HG03520 (cell line): ENCODE results near the gene EPB41L4B.

Source experiments
- ATAC-seq: cut with Tn5 transposase; IDR thresholded peaks from one replicate; pipeline ENCODE4 v1.9.1; 2021; ENCODE audit warnings: mild to moderate bottlenecking, moderate library complexity; ENCODE audit not compliant: unreplicated experiment

The EPB41L4B gene

GRCh38 chr9:109166771-109167601, 153.9 kb downstream of the EPB41L4B start, which contains the start of gene FRRS1L:
TSS of gene FRRS1L (minus strand) at chr9:109167249. CDS start at chr9:109167138, 111 bp downstream.
- no peak for ATAC-seq

DNA sequence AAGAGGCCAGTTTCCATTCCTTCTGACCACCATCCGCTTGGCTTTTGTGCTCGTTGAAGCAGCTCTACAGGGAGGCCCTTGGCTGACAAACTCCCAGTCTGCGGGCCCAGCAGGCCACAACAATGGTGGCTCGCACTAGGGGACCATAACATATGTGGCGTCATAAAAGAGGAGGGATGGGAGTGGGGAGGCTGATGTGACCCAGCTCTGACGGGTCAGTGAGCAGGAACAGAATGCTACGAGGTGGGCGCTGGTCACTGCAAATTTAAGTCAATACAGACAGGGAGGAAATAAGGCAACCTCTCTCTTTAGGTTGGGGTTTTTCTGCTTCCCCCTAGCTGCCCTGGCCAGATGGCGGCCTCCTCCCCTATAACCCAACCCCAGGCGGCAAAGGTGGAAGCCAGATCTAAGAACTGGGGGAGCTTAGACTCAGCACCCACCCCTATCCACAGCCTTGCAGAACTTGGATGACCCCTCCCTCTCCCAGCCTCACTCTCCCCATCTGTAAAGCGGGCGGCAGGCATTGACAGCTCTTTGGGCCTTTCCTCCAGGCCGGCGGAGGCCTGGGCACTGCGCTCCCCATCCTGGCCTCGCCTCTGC, 154.6 kb downstream of the EPB41L4B start:
- no peak for ATAC-seq

- peak; percentile 56 for ATAC-seq
Measured at GRCh38 chr9:109164042-109164441, 156.8 kb downstream of the EPB41L4B start.

DNA sequence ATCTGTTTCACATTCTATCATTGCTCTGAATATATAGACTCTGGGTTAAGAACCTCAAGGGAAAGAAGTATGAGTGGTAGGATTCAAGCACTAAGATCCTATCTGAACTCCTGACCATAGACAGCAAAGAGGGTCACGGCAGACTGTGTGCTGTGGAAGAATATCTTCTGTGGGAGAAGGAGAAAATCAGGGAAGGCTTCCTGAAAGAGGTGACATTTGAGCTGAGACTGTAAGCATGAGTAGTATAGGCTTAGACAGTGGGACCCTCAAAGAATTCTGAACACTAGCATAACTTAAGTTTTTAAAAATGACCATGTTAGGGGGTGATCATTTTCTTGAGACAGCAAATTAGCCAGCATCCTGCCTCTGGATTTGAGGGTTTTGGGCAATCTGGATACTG, 157.7 kb downstream of the EPB41L4B start:
- ATAC-seq, result no peak

DNA sequence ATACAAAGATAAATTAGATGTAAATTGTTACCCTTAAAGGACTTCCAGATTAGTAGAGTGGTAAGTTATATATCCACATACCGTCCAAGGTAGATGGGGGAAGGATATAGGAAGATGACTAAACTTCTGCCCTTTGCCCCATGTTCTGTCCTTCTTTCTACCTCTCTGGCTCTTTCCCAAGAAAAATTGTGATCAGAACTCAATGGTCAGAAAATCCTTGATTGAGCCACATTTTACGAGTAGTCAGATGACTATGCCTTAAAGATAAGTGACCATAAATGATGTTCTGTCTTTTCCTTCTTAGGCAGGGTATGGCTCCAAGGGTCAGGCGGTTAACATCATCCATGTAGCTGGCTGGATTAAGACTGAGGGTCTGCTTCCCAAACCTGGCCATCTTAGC, 158.2 kb downstream of the EPB41L4B start:
- no peak for ATAC-seq

GRCh38 chr9:109161471-109161870, 159.4 kb downstream of the EPB41L4B start:
- no peak for ATAC-seq

DNA sequence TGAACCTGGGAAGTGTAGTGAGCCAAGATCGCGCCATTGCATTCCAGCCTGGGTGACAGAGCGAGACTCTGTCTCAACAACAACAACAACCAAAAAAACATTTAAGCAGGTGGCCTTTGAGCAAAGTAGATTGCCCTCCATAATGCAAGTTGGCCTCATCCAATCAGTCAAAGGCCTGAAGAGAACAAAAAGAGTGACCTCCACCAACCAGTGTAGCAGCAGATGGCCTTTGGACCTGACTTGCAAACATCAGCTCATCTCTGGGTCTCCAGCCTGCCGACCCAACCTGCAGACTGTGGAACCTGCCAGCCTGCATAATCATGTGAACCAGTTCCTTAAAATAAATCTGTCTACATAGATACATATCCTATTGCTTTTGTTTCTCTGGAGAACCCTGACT, 161.3 kb downstream of the EPB41L4B start:
- ATAC-seq, result no peak

- no peak for ATAC-seq
Measured at GRCh38 chr9:109158651-109159050, 162.2 kb downstream of the EPB41L4B start.

DNA sequence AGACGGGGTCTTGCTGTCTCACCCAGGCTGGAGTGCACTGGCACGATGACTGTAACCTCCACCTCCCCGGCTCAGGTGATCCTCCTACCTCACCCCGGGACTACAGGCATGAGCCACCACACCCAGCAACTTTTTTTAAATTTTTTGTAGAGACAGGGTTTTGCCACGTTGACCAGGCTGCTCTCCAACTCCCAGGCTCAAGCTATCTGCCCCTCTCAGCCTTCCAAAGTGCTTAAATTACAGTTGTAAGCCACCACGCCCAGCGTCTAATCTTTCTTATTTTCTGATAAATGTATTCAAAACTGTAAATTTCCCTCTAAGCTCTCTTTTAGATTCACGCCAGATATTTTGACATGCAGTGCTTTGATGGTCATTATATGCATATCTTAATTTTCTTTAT, 164.2 kb downstream of the EPB41L4B start:
- ATAC-seq, result no peak

- no peak for ATAC-seq
Measured at GRCh38 chr9:109150925-109151545, 169.8 kb downstream of the EPB41L4B start.

DNA sequence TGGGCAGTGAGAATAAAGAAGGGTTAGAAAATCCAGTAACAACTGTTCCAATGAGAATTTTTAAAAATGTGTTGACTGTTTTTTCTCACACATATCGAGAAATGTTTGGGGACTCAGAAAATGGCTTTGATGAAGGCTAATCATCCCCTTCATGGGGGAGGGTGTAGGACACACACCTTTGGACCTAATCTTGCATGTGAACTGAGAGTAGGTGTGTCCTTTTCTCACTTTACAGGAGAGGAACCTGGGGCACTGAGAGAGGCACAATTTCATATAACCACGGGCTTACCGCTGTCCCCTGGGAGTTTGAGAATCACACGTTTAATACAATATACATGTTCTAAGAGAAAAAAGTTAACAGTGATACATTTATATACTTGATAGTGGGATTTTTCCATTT, 171.1 kb downstream of the EPB41L4B start:
- no peak for ATAC-seq

GRCh38 chr9:109149089-109149488, 171.8 kb downstream of the EPB41L4B start:
- no peak for ATAC-seq

DNA sequence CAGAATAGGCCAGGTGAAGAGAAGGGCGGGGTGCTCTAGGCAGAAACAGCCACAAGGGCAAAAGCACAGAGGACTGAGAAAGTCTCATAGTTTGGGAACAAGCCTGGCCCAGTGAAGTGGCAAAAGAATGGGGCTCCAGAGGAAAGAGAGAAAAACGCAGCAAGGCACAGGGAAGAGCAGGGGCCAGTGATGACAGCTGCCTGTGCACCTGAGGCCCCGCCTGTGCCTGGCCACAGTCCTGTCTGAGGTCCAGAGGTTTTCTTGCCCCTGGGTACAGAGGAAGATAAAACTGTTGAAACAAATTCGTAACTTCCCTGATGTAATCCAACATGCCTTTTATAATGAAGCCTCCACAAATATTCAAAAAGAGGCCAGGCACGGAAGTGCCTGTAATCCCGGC, 175.8 kb downstream of the EPB41L4B start:
- ATAC-seq, result no peak

DNA sequence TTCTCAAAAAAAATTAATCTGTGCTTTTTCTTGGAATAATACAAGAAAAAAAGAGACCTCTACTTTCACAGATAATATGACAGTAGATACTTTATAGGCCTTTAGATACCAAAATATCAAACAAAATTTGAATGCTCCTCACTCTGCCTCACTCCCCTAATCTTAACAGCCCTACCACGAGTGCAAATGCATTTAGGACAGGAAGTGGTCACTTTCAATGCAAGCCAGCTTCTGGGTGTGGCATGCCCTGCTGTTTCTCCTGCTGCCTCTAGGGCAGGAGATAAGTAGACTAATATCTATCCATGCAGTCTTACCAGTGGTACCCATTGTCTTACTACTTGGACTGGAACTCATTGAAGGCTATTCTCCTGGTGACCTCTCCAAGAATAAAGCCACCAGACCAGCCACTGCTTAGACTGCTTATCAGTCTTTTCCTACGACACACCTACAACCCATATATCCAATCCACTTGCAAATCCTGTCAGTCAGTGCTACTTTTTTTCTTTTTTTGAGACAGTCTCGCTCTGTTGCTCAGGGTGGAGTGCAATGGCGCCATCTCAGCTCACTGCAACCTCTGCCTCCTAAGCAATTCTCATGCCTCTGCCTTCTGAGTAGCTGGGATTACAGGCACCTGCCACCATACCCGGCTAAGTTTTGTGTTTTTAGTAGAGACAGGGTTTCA, 176.8 kb downstream of the EPB41L4B start:
- peak; percentile 98 for ATAC-seq

DNA sequence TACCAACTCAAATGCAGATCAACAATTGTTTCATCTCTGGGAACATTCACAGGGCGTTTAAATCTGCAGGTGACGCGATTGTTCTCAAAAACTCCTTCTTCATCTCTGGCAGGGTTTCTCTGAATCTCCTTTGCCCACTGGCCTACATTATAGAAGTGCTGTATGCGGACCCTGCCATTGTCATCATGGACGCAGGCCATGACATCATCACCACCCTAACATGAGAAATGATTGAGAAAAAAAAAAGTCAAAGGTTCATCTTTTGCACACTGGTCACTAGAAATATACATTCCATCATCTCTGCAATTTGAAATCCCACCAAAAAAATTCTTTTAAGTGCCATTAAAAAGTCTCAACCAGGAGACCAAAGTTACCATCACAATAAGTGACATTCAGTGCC, 179.5 kb downstream of the EPB41L4B start:
- no peak for ATAC-seq

DNA sequence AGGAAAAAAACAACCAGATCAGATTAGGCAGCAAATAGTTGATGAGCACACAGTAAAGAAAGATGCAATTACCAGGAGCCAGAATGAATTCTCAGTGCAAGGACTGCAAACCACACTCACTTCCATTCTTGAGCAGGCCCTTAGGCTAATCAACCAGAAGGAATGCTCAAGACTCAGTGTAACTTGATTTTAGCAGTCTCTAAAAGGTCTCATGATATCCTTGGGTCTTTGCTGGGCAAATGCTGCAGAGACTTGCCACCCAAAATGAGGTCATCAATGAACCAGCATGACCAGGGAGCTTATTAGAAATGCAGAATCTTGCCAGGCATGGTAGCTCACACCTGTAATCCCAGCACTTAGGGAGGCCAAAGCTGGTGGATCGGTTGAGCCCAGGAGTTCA, 181.0 kb downstream of the EPB41L4B start:
- no peak for ATAC-seq

- ATAC-seq, result no peak
Measured at GRCh38 chr9:109138421-109138820, 182.4 kb downstream of the EPB41L4B start.

GRCh38 chr9:109134167-109134578, 186.7 kb downstream of the EPB41L4B start:
- no peak for ATAC-seq

- ATAC-seq, result no peak
Measured at GRCh38 chr9:109133533-109133932, 187.3 kb downstream of the EPB41L4B start.

DNA sequence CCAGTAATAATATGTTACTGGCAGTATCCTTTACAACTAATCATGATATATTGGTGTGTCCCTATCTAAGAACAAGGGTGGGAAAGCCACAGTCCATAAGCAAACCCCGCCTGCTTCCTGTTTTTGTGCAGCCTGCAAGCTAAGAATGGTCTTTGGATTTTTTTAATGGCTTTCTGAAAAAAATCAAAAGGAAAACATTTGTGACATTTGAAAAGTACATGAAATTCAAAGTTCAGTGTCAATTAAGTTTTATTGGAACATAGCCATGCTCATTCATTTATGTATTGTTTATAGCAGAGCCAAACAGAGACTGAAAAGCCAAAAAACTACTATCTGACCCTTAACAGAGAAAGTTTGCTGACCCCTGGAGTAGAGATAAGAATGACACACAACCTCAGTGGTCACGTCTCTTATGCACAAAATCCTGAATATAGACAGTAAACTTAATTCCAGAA, 188.3 kb downstream of the EPB41L4B start:
- no peak for ATAC-seq

DNA sequence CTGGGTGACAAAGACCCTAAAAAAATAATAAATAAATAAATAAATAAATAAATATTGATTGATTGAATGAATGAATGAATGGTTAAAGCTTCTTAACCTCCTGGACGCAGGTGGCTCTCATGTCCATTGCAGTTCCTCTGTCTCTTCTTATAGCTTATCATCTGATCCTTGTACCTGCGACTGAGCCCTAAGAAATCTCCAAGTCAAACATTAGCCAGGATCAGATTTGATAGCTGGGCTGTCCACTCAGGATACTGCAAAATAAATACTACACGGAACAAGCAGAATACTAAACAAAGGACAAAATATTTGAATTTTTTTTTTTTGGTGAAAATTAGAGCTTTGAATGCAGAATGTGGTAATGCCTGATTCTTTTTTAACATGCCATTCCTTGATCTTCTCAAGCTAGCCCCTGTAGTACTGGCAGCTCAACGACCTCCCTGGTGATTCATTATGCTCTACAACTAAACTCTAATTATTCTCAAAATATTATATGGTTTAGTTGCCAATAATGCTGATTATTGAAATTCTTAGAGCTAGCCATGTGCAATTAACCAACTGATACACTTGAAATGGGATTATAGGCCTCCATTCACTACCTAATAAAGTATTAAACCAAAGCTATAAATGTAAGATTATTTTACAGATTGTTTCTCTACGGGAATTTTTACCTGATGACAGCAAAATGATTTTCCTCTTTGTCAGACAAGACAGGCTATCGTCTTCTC, 191.2 kb downstream of the EPB41L4B start:
- ATAC-seq, result no peak
